Measurements from ENCODE around the gene KCNA1.

- TF ChIP-seq CTCF (IDR thresholded peaks at IDR 0.05 in 4 of 5, conservative IDR thresholded peaks at IDR 0.05 in 1 of 5) (no peak), POLR2A (IDR thresholded peaks at IDR 0.05) (no peak)
These were observed 53.1 kb downstream of the KCNA1 start for GRCh38 chr12:4962539-4963486.
